Fibroblast of lung (primary cell): ENCODE data around the gene LIN52.

Experiments used
- EZH2 ChIP-seq: IDR thresholded peaks from 2 replicates; pipeline ENCODE4 v1.5.1; 2012; ENCODE audit warnings: low read length, control low read depth, mild to moderate bottlenecking; ENCODE audit errors: missing control alignments
- TF ChIP-seq, protein P1 (sequence below), 2 donors: IDR thresholded peaks in 1 of 2; conservative IDR thresholded peaks in 1 of 2; 1 replicate in 1 of 2; 2 replicates in 1 of 2; pipeline ENCODE4 v1.5.1; 2011 to 2012; ENCODE audit warnings: low read length in 2 of 2, control low read depth in 1 of 2, inconsistent platforms in 1 of 2, low read depth in 1 of 2, mild to moderate bottlenecking in 1 of 2

GRCh38 chr14:74204491-74204890 lies 119.7 kb downstream of the LIN52 start:
- TF ChIP-seq, protein P1, sequence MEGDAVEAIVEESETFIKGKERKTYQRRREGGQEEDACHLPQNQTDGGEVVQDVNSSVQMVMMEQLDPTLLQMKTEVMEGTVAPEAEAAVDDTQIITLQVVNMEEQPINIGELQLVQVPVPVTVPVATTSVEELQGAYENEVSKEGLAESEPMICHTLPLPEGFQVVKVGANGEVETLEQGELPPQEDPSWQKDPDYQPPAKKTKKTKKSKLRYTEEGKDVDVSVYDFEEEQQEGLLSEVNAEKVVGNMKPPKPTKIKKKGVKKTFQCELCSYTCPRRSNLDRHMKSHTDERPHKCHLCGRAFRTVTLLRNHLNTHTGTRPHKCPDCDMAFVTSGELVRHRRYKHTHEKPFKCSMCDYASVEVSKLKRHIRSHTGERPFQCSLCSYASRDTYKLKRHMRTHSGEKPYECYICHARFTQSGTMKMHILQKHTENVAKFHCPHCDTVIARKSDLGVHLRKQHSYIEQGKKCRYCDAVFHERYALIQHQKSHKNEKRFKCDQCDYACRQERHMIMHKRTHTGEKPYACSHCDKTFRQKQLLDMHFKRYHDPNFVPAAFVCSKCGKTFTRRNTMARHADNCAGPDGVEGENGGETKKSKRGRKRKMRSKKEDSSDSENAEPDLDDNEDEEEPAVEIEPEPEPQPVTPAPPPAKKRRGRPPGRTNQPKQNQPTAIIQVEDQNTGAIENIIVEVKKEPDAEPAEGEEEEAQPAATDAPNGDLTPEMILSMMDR (conservative IDR thresholded peaks at IDR 0.05 in 1 of 2, IDR thresholded peaks at IDR 0.05 in 1 of 2; ENCODE audit: low read depth in 1 of 2, low read length in 2 of 2) = no peak
- TF ChIP-seq EZH2 = no peak
